ENCODE data around the gene POLDIP2.

POLDIP2 gene

GRCh38 chr17:28372203-28372944 lies 15.0 kb upstream of the POLDIP2 start:
- DNase-seq (ENCODE audit: low read depth in 1 of 2, low spot score in 1 of 2), result no peak
- no peak overlapping the region for H3K27ac ChIP-seq (replicated peaks)

GRCh38 chr17:28371245-28372202 lies 14.2 kb upstream of the POLDIP2 start, which contains the start of gene SARM1:
SARM1 (plus strand) TSS chr17:28371694; CDS start chr17:28372033, 339 bp downstream.
- Histone ChIP-seq H3K27ac (replicated peaks) (no peak within 1 kb of the TSS), H3K4me3 (replicated peaks; ENCODE audit: insufficient read depth, low read length) (no peak within 1 kb of the TSS), H3K27me3 (ENCODE audit: insufficient read depth, poor library complexity, severe bottlenecking) (peaks cover 12% of the 10 kb centered on the region)
- no peak for DNase-seq (ENCODE audit: low read depth in 1 of 2, low spot score in 1 of 2)
- no peak for TF ChIP-seq SPI1 (IDR thresholded peaks at IDR 0.05; ENCODE audit: borderline replicate concordance, low read depth)
- TF ChIP-seq POLR2AphosphoS5 (IDR thresholded peaks at IDR 0.05; ENCODE audit: low read depth), result no peak
- no peak for TF ChIP-seq REST (IDR thresholded peaks at IDR 0.05; ENCODE audit: insufficient replicate concordance, low read depth)
- no peak for TF ChIP-seq CTCF (IDR thresholded peaks at IDR 0.05; ENCODE audit: insufficient read depth, low read length)
- TF ChIP-seq GABPA (IDR thresholded peaks at IDR 0.05; ENCODE audit: low read depth), result no peak

More at GRCh38 chr17:28372203-28372944, 15.0 kb upstream of the POLDIP2 start:
- Histone ChIP-seq H3K27me3 (ENCODE audit: insufficient read depth, poor library complexity, severe bottlenecking) (peaks cover 12% of the 10 kb centered on the region), H3K4me3 (replicated peaks; ENCODE audit: insufficient read depth, low read length) (no peak overlapping the region)
- no peak for TF ChIP-seq POLR2AphosphoS5 (IDR thresholded peaks at IDR 0.05; ENCODE audit: low read depth)
- peak; percentile 7 for TF ChIP-seq REST (IDR thresholded peaks at IDR 0.05; ENCODE audit: insufficient replicate concordance, low read depth)

GRCh38 chr17:28370744-28371103 lies 13.4 kb upstream of the POLDIP2 start:
- DNase-seq (ENCODE audit: low read depth in 1 of 2, low spot score in 1 of 2), result no peak
- H3K27ac ChIP-seq (replicated peaks), result no peak overlapping the region
- TF ChIP-seq GABPA (IDR thresholded peaks at IDR 0.05; ENCODE audit: low read depth) (no peak), SPI1 (IDR thresholded peaks at IDR 0.05; ENCODE audit: borderline replicate concordance, low read depth) (no peak), POLR2AphosphoS5 (IDR thresholded peaks at IDR 0.05; ENCODE audit: low read depth) (no peak), REST (IDR thresholded peaks at IDR 0.05; ENCODE audit: insufficient replicate concordance, low read depth) (no peak), CTCF (IDR thresholded peaks at IDR 0.05; ENCODE audit: insufficient read depth, low read length) (no peak)
- peaks cover 12% of the 10 kb centered on the region for H3K27me3 ChIP-seq (ENCODE audit: insufficient read depth, poor library complexity, severe bottlenecking)
- H3K4me3 ChIP-seq (replicated peaks; ENCODE audit: insufficient read depth, low read length), result no peak overlapping the region
